Smooth muscle cell (in vitro differentiated cells): ENCODE results near the gene RABL3. TPM values are rescaled to one million over a fixed set of nuclear protein-coding genes. Genes with fewer than 3 reads are reported as not detected.
"Not testable (repeated sequence)": the region's sequence is repeated elsewhere in the genome, so short reads cannot be mapped to it uniquely, and the experiment has no call there.

Source experiments
- DNase-seq: peaks from one replicate; lab custom pipeline; 2025; ENCODE audit not compliant: unreplicated experiment; lab: John Stamatoyannopoulos, UW
- H2AFZ ChIP-seq: fragments of 200-600 bp; sonication (generic); 2 replicates; pipeline ENCODE4 v1.6.0; 2016; ENCODE audit warnings: antibody characterized with exemption, low read depth, mild to moderate bottlenecking
- H3F3A ChIP-seq: fragments of 200-600 bp; sonication (generic); 2 replicates; pipeline ENCODE4 v1.6.0; 2017; ENCODE audit warnings: antibody characterized with exemption, low read depth
- H3K27ac ChIP-seq: fragments of 200-600 bp; sonication (generic); 2 replicates; pipeline ENCODE4 v1.5.1; 2016; ENCODE audit warnings: low read depth, mild to moderate bottlenecking
- H3K27me3 ChIP-seq: fragments of 200-600 bp; sonication (generic); 2 replicates; pipeline ENCODE4 v1.6.1; 2016; ENCODE audit warnings: low read depth, mild to moderate bottlenecking
- H3K36me3 ChIP-seq: fragments of 200-600 bp; sonication (generic); 2 replicates; pipeline ENCODE4 v1.5.1; 2016; ENCODE audit warnings: low read depth
- H3K4me1 ChIP-seq: fragments of 200-600 bp; sonication (generic); 2 replicates; pipeline ENCODE4 v1.5.1; 2016; ENCODE audit warnings: low read depth
- H3K4me2 ChIP-seq: fragments of 200-600 bp; sonication (generic); 2 replicates; pipeline ENCODE4 v1.6.0; 2016; ENCODE audit warnings: mild to moderate bottlenecking
- H3K4me3 ChIP-seq: fragments of 200-600 bp; sonication (generic); 2 replicates; pipeline ENCODE4 v1.5.1; 2016; ENCODE audit warnings: mild to moderate bottlenecking
- H3K79me2 ChIP-seq: fragments of 200-600 bp; sonication (generic); 2 replicates; pipeline ENCODE4 v1.6.0; 2016; ENCODE audit warnings: low read depth, mild to moderate bottlenecking
- H3K9ac ChIP-seq: fragments of 200-600 bp; sonication (generic); 2 replicates; pipeline ENCODE4 v1.6.0; 2016; ENCODE audit warnings: low read depth
- H3K9me3 ChIP-seq: fragments of 200-600 bp; sonication (generic); replicated peaks from 2 replicates; pipeline ENCODE4 v1.5.1; 2016; ENCODE audit warnings: low read depth
- H4K20me1 ChIP-seq: fragments of 200-600 bp; sonication (generic); 2 replicates; pipeline ENCODE4 v1.6.0; 2016; ENCODE audit warnings: low read depth
- CTCF ChIP-seq: fragments of 200-600 bp; sonication (generic); IDR thresholded peaks from 2 replicates; pipeline ENCODE4 v1.5.1; 2017; ENCODE audit warnings: borderline replicate concordance, mild to moderate bottlenecking, antibody characterized with exemption; ENCODE audit not compliant: insufficient read depth, poor library complexity, severe bottlenecking
- WGBS: methylation state at CpG from one replicate; pipeline ENCODE4 v1.1.7; 2016; ENCODE audit warnings: low lambda C conversion rate; 5-methylcytosine and 5-hydroxymethylcytosine counted together
- polyA plus RNA-seq: library from polyadenylated mRNA; unstranded; fragments of >200 nt; fragmentation: Nextera tagmentation; extraction: Ambion mirVana; gene quantifications from 2 replicates; pipeline ENCODE4 v1.2.1, GENCODE V29; 2016
- total RNA-seq: library from RNA; depleted of rRNA; stranded (reverse); fragments of >200 nt; gene quantifications from 2 replicates; pipeline ENCODE4 v1.2.3, GENCODE V29; 2014

RABL3 gene
- total and polyA plus RNA-seq, 2 experiments from 2014 or later = 29.5 to 33.5 TPM

- WGBS = 37% methylated on average over 6 of the region's 6 CpGs
- Histone ChIP-seq H3K27ac (peak overlapping the region; percentile 99), H3K4me1 (peaks cover 11% of the 10 kb centered on the region), H3K4me3 (peak overlapping the region; percentile 84), H3K4me2 (peak overlapping the region; percentile 84), H3K27me3 (no peaks in the 10 kb centered on the region), H4K20me1 (no peaks in the 10 kb centered on the region), H3K79me2 (peaks cover 65% of the 10 kb centered on the region), H3F3A (no peaks in the 10 kb centered on the region), H2AFZ (no peak overlapping the region), H3K9me3 (no peaks in the 10 kb centered on the region), H3K36me3 (no peaks in the 10 kb centered on the region), H3K9ac (peak overlapping the region; percentile 89)
- no peak for TF ChIP-seq CTCF
- no peak for DNase-seq
Observed at GRCh38 chr3:120743556-120744195, 1.4 kb upstream of the RABL3 start.

GRCh38 chr3:120742849-120743365 is 591 bp upstream of the RABL3 start:
- Histone ChIP-seq H3K79me2 (peaks cover 65% of the 10 kb centered on the region), H4K20me1 (no peaks in the 10 kb centered on the region), H3K27me3 (no peaks in the 10 kb centered on the region), H3K4me1 (peaks cover 11% of the 10 kb centered on the region), H3F3A (no peaks in the 10 kb centered on the region), H3K9ac (peak overlapping the region; percentile 89), H3K36me3 (peaks cover 3% of the 10 kb centered on the region), H3K4me2 (peak overlapping the region; percentile 84), H3K4me3 (peak overlapping the region; percentile 84), H3K9me3 (no peaks in the 10 kb centered on the region), H3K27ac (peak overlapping the region; percentile 99), H2AFZ (peak overlapping the region; percentile 74)
- no peak for DNase-seq
- WGBS = 1% methylated on average over 26 of the region's 26 CpGs
- TF ChIP-seq CTCF = no peak

GRCh38 chr3:120741837-120742197 is 499 bp downstream of the RABL3 start:
- H3K27me3 ChIP-seq = no peaks in the 10 kb centered on the region
- no peak for DNase-seq
- no peak for TF ChIP-seq CTCF
- H3F3A ChIP-seq = no peaks in the 10 kb centered on the region
- H3K4me3 ChIP-seq = peak overlapping the region; percentile 84
- H3K79me2 ChIP-seq = peaks cover 57% of the 10 kb centered on the region
- no peaks in the 10 kb centered on the region for H4K20me1 ChIP-seq
- peak overlapping the region; percentile 99 for H3K27ac ChIP-seq
- peak overlapping the region; percentile 82 for H3K4me2 ChIP-seq
- no peaks in the 10 kb centered on the region for H3K9me3 ChIP-seq
- peaks cover 3% of the 10 kb centered on the region for H3K36me3 ChIP-seq
- peaks cover 11% of the 10 kb centered on the region for H3K4me1 ChIP-seq
- 26% methylated on average over 10 of the region's 10 CpGs for WGBS
- peak overlapping the region; percentile 91 for H2AFZ ChIP-seq
- H3K9ac ChIP-seq = peak overlapping the region; percentile 98

GRCh38 chr3:120741320-120741719 is 996 bp downstream of the RABL3 start:
- Histone ChIP-seq H3K4me1 (peaks cover 11% of the 10 kb centered on the region), H2AFZ (no peak overlapping the region), H4K20me1 (no peaks in the 10 kb centered on the region), H3K36me3 (peaks cover 3% of the 10 kb centered on the region), H3K4me2 (peak overlapping the region; percentile 82), H3K79me2 (peaks cover 52% of the 10 kb centered on the region), H3K4me3 (peak overlapping the region; percentile 84), H3K27me3 (no peaks in the 10 kb centered on the region), H3K9me3 (no peaks in the 10 kb centered on the region), H3K9ac (no peak overlapping the region), H3F3A (no peaks in the 10 kb centered on the region), H3K27ac (no peak overlapping the region)
- DNase-seq = no peak
- 87% methylated on average over 3 of the region's 3 CpGs for WGBS
- TF ChIP-seq CTCF = no peak

GRCh38 chr3:120738006-120738405 is 4.3 kb downstream of the RABL3 start:
- H3K4me2 ChIP-seq, H3K36me3 ChIP-seq, DNase-seq, H3K9me3 ChIP-seq, H3K27ac ChIP-seq, H3K4me1 ChIP-seq, H3K27me3 ChIP-seq, H4K20me1 ChIP-seq, H3K9ac ChIP-seq, H3K4me3 ChIP-seq, H3F3A ChIP-seq, H2AFZ ChIP-seq: not testable (repeated sequence)
- H3K79me2 ChIP-seq = peaks cover 18% of the 10 kb centered on the region
- 98% methylated on average over 8 of the region's 8 CpGs for WGBS
